ENCODE results near the gene BPIFB6.

BPIFB6 gene

GRCh38 chr20:33026072-33026778 lies 5.2 kb upstream of the BPIFB6 start:
- Histone ChIP-seq H4K20me1 (no peaks in the 10 kb centered on the region; a peak in 1 of 22 replicates), H3K4me2 (no peak overlapping the region), H3K4me3 (no peak overlapping the region), H3K27me3 (no peaks in the 10 kb centered on the region), H3K27ac (no peak overlapping the region), H3K9me3 (replicated peaks in 1 of 11) (no peaks in the 10 kb centered on the region), H3K9ac (no peak overlapping the region), H3K4me1 (peaks cover 0 to 6% (median 0%) of the 10 kb centered on the region in 10 experiments; a peak in 2 of 20 replicates), H3K36me3 (no peaks in the 10 kb centered on the region)
- TF ChIP-seq Cebpa-rat (IDR thresholded peaks at IDR 0.05): no peak

- Histone ChIP-seq H3K4me3 (no peak overlapping the region), H3K4me2 (no peak overlapping the region), H4K20me1 (no peaks in the 10 kb centered on the region; a peak in 1 of 22 replicates), H3K9ac (no peak overlapping the region), H3K27ac (no peak overlapping the region), H3K4me1 (peaks cover 0 to 5% (median 0%) of the 10 kb centered on the region in 10 experiments; a peak in 2 of 20 replicates), H3K36me3 (no peaks in the 10 kb centered on the region), H3K9me3 (replicated peaks in 1 of 11) (no peaks in the 10 kb centered on the region), H3K27me3 (no peaks in the 10 kb centered on the region)
- no peak for TF ChIP-seq Cebpa-rat (IDR thresholded peaks at IDR 0.05)
Measured at GRCh38 chr20:33026779-33027759, 4.4 kb upstream of the BPIFB6 start.

- Histone ChIP-seq H3K36me3 (no peaks in the 10 kb centered on the region), H3K4me1 (no peaks in the 10 kb centered on the region; a peak in 1 of 20 replicates), H3K9me3 (replicated peaks in 1 of 11) (no peaks in the 10 kb centered on the region; a peak in 2 of 22 replicates), H3K4me2 (no peak overlapping the region; a peak in 1 of 22 replicates), H3K9ac (no peak overlapping the region), H3K27me3 (no peaks in the 10 kb centered on the region), H3K27ac (no peak overlapping the region), H4K20me1 (no peaks in the 10 kb centered on the region; a peak in 1 of 22 replicates), H3K4me3 (no peak overlapping the region)
- TF ChIP-seq Cebpa-rat (IDR thresholded peaks at IDR 0.05): no peak
Measured at GRCh38 chr20:33027769-33028751, 3.4 kb upstream of the BPIFB6 start.

GRCh38 chr20:33028875-33029274 lies 2.6 kb upstream of the BPIFB6 start:
- Histone ChIP-seq H3K4me2 (no peak overlapping the region; a peak in 1 of 22 replicates), H3K27me3 (no peaks in the 10 kb centered on the region), H3K9me3 (replicated peaks in 1 of 11) (no peaks in the 10 kb centered on the region; a peak in 4 of 22 replicates), H3K36me3 (no peaks in the 10 kb centered on the region), H3K4me1 (no peaks in the 10 kb centered on the region; a peak in 1 of 20 replicates), H3K9ac (no peak overlapping the region), H3K27ac (no peak overlapping the region), H4K20me1 (no peaks in the 10 kb centered on the region; a peak in 1 of 22 replicates), H3K4me3 (no peak overlapping the region)
- no peak for TF ChIP-seq Cebpa-rat (IDR thresholded peaks at IDR 0.05)

GRCh38 chr20:33030076-33030475 lies 1.4 kb upstream of the BPIFB6 start:
- no peaks in the 10 kb centered on the region; a peak in 1 of 20 replicates for H3K4me1 ChIP-seq
- no peak overlapping the region for H3K4me2 ChIP-seq
- no peaks in the 10 kb centered on the region for H3K36me3 ChIP-seq
- no peak overlapping the region for H3K27ac ChIP-seq
- no peak for TF ChIP-seq Cebpa-rat (IDR thresholded peaks at IDR 0.05)
- no peaks in the 10 kb centered on the region; a peak in 1 of 22 replicates for H4K20me1 ChIP-seq
- H3K9ac ChIP-seq: no peak overlapping the region
- no peak overlapping the region for H3K4me3 ChIP-seq
- no peaks in the 10 kb centered on the region for H3K27me3 ChIP-seq
- H3K9me3 ChIP-seq (replicated peaks in 1 of 11): no peaks in the 10 kb centered on the region; a peak in 4 of 22 replicates

GRCh38 chr20:33030569-33030968 lies 879 bp upstream of the BPIFB6 start:
- Histone ChIP-seq H3K9ac (no peak overlapping the region), H3K4me1 (no peaks in the 10 kb centered on the region; a peak in 1 of 20 replicates), H3K36me3 (no peaks in the 10 kb centered on the region), H3K4me2 (no peak overlapping the region), H3K4me3 (no peak overlapping the region), H3K9me3 (replicated peaks in 1 of 11) (no peaks in the 10 kb centered on the region; a peak in 4 of 22 replicates), H3K27me3 (no peaks in the 10 kb centered on the region), H3K27ac (no peak overlapping the region), H4K20me1 (no peaks in the 10 kb centered on the region; a peak in 1 of 22 replicates)
- TF ChIP-seq Cebpa-rat (IDR thresholded peaks at IDR 0.05): no peak

- Histone ChIP-seq H3K4me2 (no peak overlapping the region), H3K27me3 (no peaks in the 10 kb centered on the region), H3K36me3 (no peaks in the 10 kb centered on the region), H4K20me1 (no peaks in the 10 kb centered on the region; a peak in 1 of 22 replicates), H3K4me3 (no peak overlapping the region), H3K27ac (no peak overlapping the region), H3K4me1 (no peaks in the 10 kb centered on the region; a peak in 1 of 20 replicates), H3K9ac (no peak overlapping the region), H3K9me3 (replicated peaks in 1 of 11) (no peaks in the 10 kb centered on the region; a peak in 4 of 22 replicates)
- no peak for TF ChIP-seq Cebpa-rat (IDR thresholded peaks at IDR 0.05)
Measured at GRCh38 chr20:33032555-33032954, 1.1 kb downstream of the BPIFB6 start.

- no peak overlapping the region for H3K4me2 ChIP-seq
- TF ChIP-seq Cebpa-rat (IDR thresholded peaks at IDR 0.05): no peak
Measured at GRCh38 chr20:33033381-33033780, 1.9 kb downstream of the BPIFB6 start.

More at GRCh38 chr20:33033381-33033780, 1.9 kb downstream of the BPIFB6 start:
- Histone ChIP-seq H3K4me3 (no peak overlapping the region), H3K9ac (no peak overlapping the region), H4K20me1 (no peaks in the 10 kb centered on the region; a peak in 1 of 22 replicates), H3K27ac (no peak overlapping the region), H3K9me3 (replicated peaks in 1 of 11) (no peaks in the 10 kb centered on the region; a peak in 4 of 22 replicates), H3K4me1 (no peaks in the 10 kb centered on the region; a peak in 1 of 20 replicates), H3K36me3 (no peaks in the 10 kb centered on the region), H3K27me3 (no peaks in the 10 kb centered on the region)

Measured in BLaER1 treated with 17β-estradiol and CSF1 and Interleukin-3, amounts not matched to agents 10 nM and 100 nM (cell line).